ENCODE results near the gene EIPR1. TPM values are rescaled to one million over a fixed set of nuclear protein-coding genes. Genes with fewer than 3 reads are reported as not detected.

EIPR1 gene
- total and polyA plus RNA-seq, 5 donors from 2014 or later, result 26.6 to 44.8 (median 33.7) TPM

DNA sequence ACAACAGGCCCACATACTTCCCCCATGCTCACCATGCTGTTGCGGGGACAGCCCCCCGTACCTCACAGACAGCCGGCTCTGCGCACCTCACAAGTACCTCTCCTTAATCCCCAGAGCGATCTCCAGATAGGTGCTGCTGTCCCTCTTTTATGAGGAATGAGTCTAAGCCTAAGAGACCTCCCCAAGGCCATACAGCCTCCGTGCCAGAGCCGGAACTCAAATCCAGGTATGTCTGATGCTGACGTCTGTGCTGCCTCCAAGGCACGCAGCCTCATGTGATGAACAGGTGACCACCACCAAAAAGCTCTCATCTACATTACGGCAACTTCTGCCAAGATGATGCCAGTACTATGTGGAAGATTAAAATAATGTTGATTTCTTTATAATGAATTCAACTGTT lies 85.2 kb downstream of the EIPR1 start:
- no peak overlapping the region for H3K27ac ChIP-seq (ENCODE audit: insufficient read depth, low read length, poor library complexity, severe bottlenecking)
- H3K4me3 ChIP-seq (ENCODE audit: low read depth, low read length), result no peak overlapping the region
- Mint-ChIP-seq H3K27me3 (no peaks in the 10 kb centered on the region), H3K27ac (peak overlapping the region in 2 of 3 donors; percentile 57 to 70), H3K4me1 (peaks cover 0 to 9% (median 2%) of the 10 kb centered on the region in 4 donors), H3K4me3 (no peak overlapping the region), H3K9me3 (peaks cover 0 to 1% (median 0%) of the 10 kb centered on the region in 7 donors), H3K36me3 (peaks cover 21% of the 10 kb centered on the region)
- H3K27me3 ChIP-seq (ENCODE audit: control insufficient read depth, insufficient read depth, low read length), result no peaks in the 10 kb centered on the region
- no peak for DNase-seq
- no peak for ATAC-seq (ENCODE audit: low read depth in 2 of 2)
- H3K9me3 ChIP-seq (ENCODE audit: control insufficient read depth in 2 of 2, low read length in 2 of 2), result no peaks in the 10 kb centered on the region
- no peaks in the 10 kb centered on the region for H3K4me1 ChIP-seq (ENCODE audit: control insufficient read depth, insufficient read depth, low read length, poor library complexity, severe bottlenecking)
- no peaks in the 10 kb centered on the region for H3K36me3 ChIP-seq (ENCODE audit: control insufficient read depth, insufficient read depth, low read length)

DNA sequence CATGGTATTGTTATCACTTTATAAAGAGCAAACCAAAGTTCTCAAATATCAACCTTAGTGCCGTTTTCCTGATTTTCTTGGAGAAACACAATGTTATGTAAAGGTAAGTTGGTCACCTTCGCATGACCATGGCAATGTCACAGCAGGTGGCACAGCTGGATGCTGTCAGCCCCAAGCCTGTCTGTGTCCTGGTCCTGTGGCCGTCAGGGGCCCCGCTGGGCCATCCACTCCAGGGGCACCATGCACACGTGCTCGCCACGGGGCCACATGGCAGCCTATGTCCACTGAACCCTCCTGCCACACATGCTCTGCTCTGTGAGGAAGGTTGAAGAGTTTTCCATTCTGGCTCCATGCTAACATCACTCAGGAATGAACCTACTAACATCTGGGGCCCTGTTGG lies 85.9 kb downstream of the EIPR1 start:
- Histone ChIP-seq H3K36me3 (ENCODE audit: control insufficient read depth, insufficient read depth, low read length) (no peaks in the 10 kb centered on the region), H3K4me1 (ENCODE audit: control insufficient read depth, insufficient read depth, low read length, poor library complexity, severe bottlenecking) (no peaks in the 10 kb centered on the region), H3K27me3 (ENCODE audit: control insufficient read depth, insufficient read depth, low read length) (no peaks in the 10 kb centered on the region), H3K4me3 (ENCODE audit: low read depth, low read length) (no peak overlapping the region), H3K9me3 (ENCODE audit: control insufficient read depth in 2 of 2, low read length in 2 of 2) (no peaks in the 10 kb centered on the region), H3K27ac (ENCODE audit: insufficient read depth, low read length, poor library complexity, severe bottlenecking) (no peak overlapping the region)
- Mint-ChIP-seq H3K4me3 (no peak overlapping the region), H3K27ac (peak overlapping the region in 1 of 3 donors; percentile 70), H3K9me3 (peaks cover 0 to 1% (median 0%) of the 10 kb centered on the region in 7 donors), H3K27me3 (no peaks in the 10 kb centered on the region), H3K4me1 (peaks cover 0 to 10% (median 4%) of the 10 kb centered on the region in 4 donors), H3K36me3 (peaks cover 26% of the 10 kb centered on the region)
- ATAC-seq (ENCODE audit: low read depth in 2 of 2), result no peak
- DNase-seq, result no peak

DNA sequence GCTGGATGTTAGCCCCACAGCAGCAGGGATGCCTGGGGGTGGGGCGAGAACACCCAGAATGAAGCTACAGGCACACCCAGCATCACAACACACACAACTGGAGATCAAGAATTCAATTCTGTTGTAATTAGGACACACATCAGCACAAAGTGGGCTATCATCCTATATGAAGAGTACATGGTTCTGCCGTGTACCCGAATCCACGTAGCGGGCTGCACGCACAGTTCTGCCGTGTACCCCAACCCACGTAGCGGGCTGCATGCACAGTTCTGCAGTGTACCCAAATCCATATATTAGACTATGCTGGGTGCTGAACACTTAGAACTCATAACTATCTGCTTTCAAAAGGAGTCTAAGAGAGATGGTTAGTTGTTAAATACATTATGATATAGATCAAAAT lies 86.5 kb downstream of the EIPR1 start:
- no peaks in the 10 kb centered on the region for H3K27me3 ChIP-seq (ENCODE audit: control insufficient read depth, insufficient read depth, low read length)
- H3K4me1 Mint-ChIP-seq, result peaks cover 0 to 10% (median 4%) of the 10 kb centered on the region in 4 donors

GRCh38 chr2:3290655-3291054 lies 87.0 kb downstream of the EIPR1 start:
- no peak overlapping the region for H3K27ac ChIP-seq (ENCODE audit: insufficient read depth, low read length, poor library complexity, severe bottlenecking)
- DNase-seq (no peak), ATAC-seq (ENCODE audit: low read depth in 2 of 2) (no peak)
- peaks cover 0 to 1% (median 0%) of the 10 kb centered on the region in 7 donors for H3K9me3 Mint-ChIP-seq
- H3K4me3 ChIP-seq (ENCODE audit: low read depth, low read length), result no peak overlapping the region
- peaks cover 26% of the 10 kb centered on the region for H3K36me3 Mint-ChIP-seq
- no peaks in the 10 kb centered on the region for H3K27me3 ChIP-seq (ENCODE audit: control insufficient read depth, insufficient read depth, low read length)
- no peaks in the 10 kb centered on the region for H3K27me3 Mint-ChIP-seq
- no peaks in the 10 kb centered on the region for H3K9me3 ChIP-seq (ENCODE audit: control insufficient read depth in 2 of 2, low read length in 2 of 2)
- H3K4me3 Mint-ChIP-seq, result no peak overlapping the region
- no peaks in the 10 kb centered on the region for H3K4me1 ChIP-seq (ENCODE audit: control insufficient read depth, insufficient read depth, low read length, poor library complexity, severe bottlenecking)
- H3K4me1 Mint-ChIP-seq, result peaks cover 0 to 10% (median 4%) of the 10 kb centered on the region in 4 donors
- H3K27ac Mint-ChIP-seq, result peak overlapping the region in 1 of 3 donors; percentile 29
- peaks cover 3% of the 10 kb centered on the region for H3K36me3 ChIP-seq (ENCODE audit: control insufficient read depth, insufficient read depth, low read length)

More for the DNA sequence above, 86.5 kb downstream of the EIPR1 start:
- Histone ChIP-seq H3K27ac (ENCODE audit: insufficient read depth, low read length, poor library complexity, severe bottlenecking) (no peak overlapping the region), H3K36me3 (ENCODE audit: control insufficient read depth, insufficient read depth, low read length) (no peaks in the 10 kb centered on the region), H3K4me3 (ENCODE audit: low read depth, low read length) (no peak overlapping the region), H3K9me3 (ENCODE audit: control insufficient read depth in 2 of 2, low read length in 2 of 2) (no peaks in the 10 kb centered on the region), H3K4me1 (ENCODE audit: control insufficient read depth, insufficient read depth, low read length, poor library complexity, severe bottlenecking) (no peaks in the 10 kb centered on the region)
- DNase-seq, result no peak
- H3K36me3 Mint-ChIP-seq, result peaks cover 26% of the 10 kb centered on the region
- H3K27me3 Mint-ChIP-seq, result no peaks in the 10 kb centered on the region
- no peak overlapping the region for H3K4me3 Mint-ChIP-seq
- H3K27ac Mint-ChIP-seq, result no peak overlapping the region
- no peak for ATAC-seq (ENCODE audit: low read depth in 2 of 2)
- peaks cover 0 to 1% (median 0%) of the 10 kb centered on the region in 7 donors for H3K9me3 Mint-ChIP-seq

DNA sequence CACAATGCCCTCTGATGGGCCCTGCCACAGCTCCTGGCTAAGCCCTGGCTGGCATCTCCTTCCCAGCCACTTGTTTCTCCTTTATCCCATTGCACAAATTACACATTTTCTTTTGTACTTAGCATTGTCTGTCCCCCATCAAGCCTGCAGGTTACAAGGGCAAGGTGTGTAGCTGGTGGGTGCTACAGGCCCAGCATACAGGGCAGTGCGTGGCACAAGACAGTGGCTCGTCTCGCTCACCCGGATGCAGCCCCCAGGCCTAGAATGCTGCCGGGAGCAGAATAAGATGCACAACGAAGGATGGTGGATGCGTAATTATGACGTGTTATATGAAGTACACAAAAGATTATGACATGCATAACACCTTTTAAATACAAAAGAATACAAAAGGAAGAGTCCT lies 87.6 kb downstream of the EIPR1 start:
- no peak overlapping the region for H3K27ac Mint-ChIP-seq
- DNase-seq (no peak), ATAC-seq (ENCODE audit: low read depth in 2 of 2) (no peak)
- H3K27me3 Mint-ChIP-seq, result no peaks in the 10 kb centered on the region
- peaks cover 3% of the 10 kb centered on the region for H3K36me3 ChIP-seq (ENCODE audit: control insufficient read depth, insufficient read depth, low read length)
- no peak overlapping the region for H3K27ac ChIP-seq (ENCODE audit: insufficient read depth, low read length, poor library complexity, severe bottlenecking)
- no peaks in the 10 kb centered on the region for H3K27me3 ChIP-seq (ENCODE audit: control insufficient read depth, insufficient read depth, low read length)
- peaks cover 0 to 1% (median 0%) of the 10 kb centered on the region in 7 donors for H3K9me3 Mint-ChIP-seq
- no peak overlapping the region for H3K4me3 ChIP-seq (ENCODE audit: low read depth, low read length)
- H3K36me3 Mint-ChIP-seq, result peaks cover 26% of the 10 kb centered on the region
- no peaks in the 10 kb centered on the region for H3K9me3 ChIP-seq (ENCODE audit: control insufficient read depth in 2 of 2, low read length in 2 of 2)
- peaks cover 0 to 10% (median 4%) of the 10 kb centered on the region in 4 donors for H3K4me1 Mint-ChIP-seq
- H3K4me1 ChIP-seq (ENCODE audit: control insufficient read depth, insufficient read depth, low read length, poor library complexity, severe bottlenecking), result no peaks in the 10 kb centered on the region
- no peak overlapping the region for H3K4me3 Mint-ChIP-seq

DNA sequence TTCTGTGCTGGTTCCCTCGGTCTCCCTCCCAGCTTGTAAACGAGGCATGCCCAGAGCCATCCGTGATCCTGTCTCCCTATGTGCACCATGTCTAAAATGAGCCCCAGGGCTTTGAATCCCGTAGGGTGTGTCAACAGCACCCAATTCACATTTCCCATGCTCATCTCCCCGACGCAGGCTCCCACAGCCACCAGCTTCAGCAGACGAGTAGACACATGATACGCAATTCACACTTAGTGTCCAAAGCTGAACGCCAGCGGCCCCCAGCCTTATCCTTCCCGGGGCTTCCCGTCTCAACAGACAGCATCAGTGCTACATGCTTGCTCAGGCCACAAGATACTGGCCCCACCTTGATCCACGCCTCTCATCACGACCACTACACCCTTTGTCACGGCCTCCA lies 88.1 kb downstream of the EIPR1 start:
- Mint-ChIP-seq H3K4me1 (peaks cover 0 to 12% (median 5%) of the 10 kb centered on the region in 4 donors), H3K9me3 (peaks cover 0 to 1% (median 0%) of the 10 kb centered on the region in 7 donors), H3K36me3 (peaks cover 30% of the 10 kb centered on the region), H3K4me3 (no peak overlapping the region), H3K27me3 (no peaks in the 10 kb centered on the region), H3K27ac (no peak overlapping the region)
- DNase-seq (no peak), ATAC-seq (ENCODE audit: low read depth in 2 of 2) (no peak)
- Histone ChIP-seq H3K27ac (ENCODE audit: insufficient read depth, low read length, poor library complexity, severe bottlenecking) (no peak overlapping the region), H3K4me3 (ENCODE audit: low read depth, low read length) (no peak overlapping the region), H3K36me3 (ENCODE audit: control insufficient read depth, insufficient read depth, low read length) (peaks cover 3% of the 10 kb centered on the region), H3K9me3 (ENCODE audit: control insufficient read depth in 2 of 2, low read length in 2 of 2) (no peaks in the 10 kb centered on the region), H3K4me1 (ENCODE audit: control insufficient read depth, insufficient read depth, low read length, poor library complexity, severe bottlenecking) (no peaks in the 10 kb centered on the region), H3K27me3 (ENCODE audit: control insufficient read depth, insufficient read depth, low read length) (no peaks in the 10 kb centered on the region)

- Mint-ChIP-seq H3K27me3 (no peaks in the 10 kb centered on the region), H3K9me3 (peaks cover 0 to 1% (median 0%) of the 10 kb centered on the region in 7 donors), H3K36me3 (peaks cover 31% of the 10 kb centered on the region), H3K4me3 (no peak overlapping the region), H3K4me1 (peaks cover 0 to 14% (median 5%) of the 10 kb centered on the region in 4 donors), H3K27ac (no peak overlapping the region)
- no peak for DNase-seq
- no peaks in the 10 kb centered on the region for H3K9me3 ChIP-seq (ENCODE audit: control insufficient read depth in 2 of 2, low read length in 2 of 2)
- H3K36me3 ChIP-seq (ENCODE audit: control insufficient read depth, insufficient read depth, low read length), result peaks cover 3% of the 10 kb centered on the region
- no peak overlapping the region for H3K4me3 ChIP-seq (ENCODE audit: low read depth, low read length)
- H3K4me1 ChIP-seq (ENCODE audit: control insufficient read depth, insufficient read depth, low read length, poor library complexity, severe bottlenecking), result no peaks in the 10 kb centered on the region
- H3K27ac ChIP-seq (ENCODE audit: insufficient read depth, low read length, poor library complexity, severe bottlenecking), result no peak overlapping the region
- ATAC-seq (ENCODE audit: low read depth in 2 of 2), result no peak
- H3K27me3 ChIP-seq (ENCODE audit: control insufficient read depth, insufficient read depth, low read length), result no peaks in the 10 kb centered on the region
These were observed 88.5 kb downstream of the EIPR1 start for GRCh38 chr2:3289171-3289515.

DNA sequence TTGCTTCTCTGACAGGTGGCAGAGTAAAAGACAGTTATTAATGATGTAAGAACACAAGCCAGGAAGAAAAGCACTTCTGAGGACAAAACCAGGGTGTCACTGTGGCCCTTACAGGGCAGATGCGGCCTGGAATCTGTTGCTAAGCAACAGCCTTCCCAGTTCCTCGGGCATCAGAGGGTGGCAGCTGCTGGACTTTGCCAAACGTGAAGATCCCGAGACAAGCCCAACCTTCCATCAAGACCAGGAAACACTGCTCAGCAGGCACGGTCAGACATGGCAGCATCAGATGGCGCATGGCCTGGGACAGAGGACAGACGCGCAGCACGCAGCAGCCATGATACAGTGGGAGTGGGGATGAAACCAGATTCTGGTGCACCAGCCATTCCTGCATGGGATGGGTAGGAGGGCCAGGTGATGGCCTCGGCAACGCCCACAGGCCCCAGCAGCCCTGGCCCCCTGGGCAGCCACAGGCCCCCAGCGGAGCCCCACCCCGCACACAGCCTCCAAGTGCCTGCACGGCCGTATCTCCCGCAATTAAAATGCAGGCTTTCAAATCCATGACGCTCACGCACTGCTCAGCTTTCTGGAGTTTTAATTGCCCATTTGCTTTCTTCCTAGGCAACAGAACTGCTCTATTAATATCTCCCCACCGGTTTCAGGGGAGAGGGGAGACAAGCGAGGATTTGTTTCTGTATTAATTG lies 89.0 kb downstream of the EIPR1 start:
- Mint-ChIP-seq H3K36me3 (peaks cover 31% of the 10 kb centered on the region), H3K27me3 (no peaks in the 10 kb centered on the region), H3K9me3 (peaks cover 0 to 1% (median 0%) of the 10 kb centered on the region in 7 donors), H3K4me1 (peaks cover 0 to 14% (median 5%) of the 10 kb centered on the region in 4 donors), H3K4me3 (no peak overlapping the region), H3K27ac (no peak overlapping the region)
- ATAC-seq (ENCODE audit: low read depth in 2 of 2), result no peak
- no peaks in the 10 kb centered on the region for H3K9me3 ChIP-seq (ENCODE audit: control insufficient read depth in 2 of 2, low read length in 2 of 2)
- no peak overlapping the region for H3K27ac ChIP-seq (ENCODE audit: insufficient read depth, low read length, poor library complexity, severe bottlenecking)
- H3K4me1 ChIP-seq (ENCODE audit: control insufficient read depth, insufficient read depth, low read length, poor library complexity, severe bottlenecking), result no peaks in the 10 kb centered on the region
- H3K27me3 ChIP-seq (ENCODE audit: control insufficient read depth, insufficient read depth, low read length), result no peaks in the 10 kb centered on the region
- peaks cover 3% of the 10 kb centered on the region for H3K36me3 ChIP-seq (ENCODE audit: control insufficient read depth, insufficient read depth, low read length)
- no peak for DNase-seq
- H3K4me3 ChIP-seq (ENCODE audit: low read depth, low read length), result no peak overlapping the region

Data from CD4-positive, CD25-positive, alpha-beta regulatory T cell (primary cell).